HCT116 (cell line): ENCODE measurements around the gene MSI2.

Experiments used
- EZH2 ChIP-seq: fragments of 200-600 bp; sonication (generic); IDR thresholded peaks from 2 replicates; pipeline ENCODE4 v1.6.1; 2017; ENCODE audit warnings: antibody characterized with exemption, mixed run types
- ZNF274 ChIP-seq: fragments of 200-500 bp; sonication (Bioruptor generic); IDR thresholded peaks from 2 replicates; pipeline ENCODE4 v1.6.1; 2014; ENCODE audit warnings: mild to moderate bottlenecking, low read depth, low read length, inconsistent platforms
- TF ChIP-seq, protein P1 (sequence below), 3 experiments: fragments of 200-600 bp in 1 of 3; sonication (generic) in 1 of 3; IDR thresholded peaks in 2 of 3; conservative IDR thresholded peaks in 1 of 3; 2 replicates each; pipeline ENCODE4 v1.5.1; 2012 to 2017; ENCODE audit warnings: low read depth in 2 of 3, low read length in 2 of 3, antibody characterized with exemption in 1 of 3, borderline replicate concordance in 1 of 3, control low read depth in 1 of 3, mild to moderate bottlenecking in 1 of 3, mixed read lengths in 1 of 3, mixed run types in 1 of 3, moderate library complexity in 1 of 3; ENCODE audit not compliant: insufficient read depth in 1 of 3

GRCh38 chr17:57282296-57282695 is 26.0 kb downstream of the MSI2 start:
- TF ChIP-seq, protein P1, sequence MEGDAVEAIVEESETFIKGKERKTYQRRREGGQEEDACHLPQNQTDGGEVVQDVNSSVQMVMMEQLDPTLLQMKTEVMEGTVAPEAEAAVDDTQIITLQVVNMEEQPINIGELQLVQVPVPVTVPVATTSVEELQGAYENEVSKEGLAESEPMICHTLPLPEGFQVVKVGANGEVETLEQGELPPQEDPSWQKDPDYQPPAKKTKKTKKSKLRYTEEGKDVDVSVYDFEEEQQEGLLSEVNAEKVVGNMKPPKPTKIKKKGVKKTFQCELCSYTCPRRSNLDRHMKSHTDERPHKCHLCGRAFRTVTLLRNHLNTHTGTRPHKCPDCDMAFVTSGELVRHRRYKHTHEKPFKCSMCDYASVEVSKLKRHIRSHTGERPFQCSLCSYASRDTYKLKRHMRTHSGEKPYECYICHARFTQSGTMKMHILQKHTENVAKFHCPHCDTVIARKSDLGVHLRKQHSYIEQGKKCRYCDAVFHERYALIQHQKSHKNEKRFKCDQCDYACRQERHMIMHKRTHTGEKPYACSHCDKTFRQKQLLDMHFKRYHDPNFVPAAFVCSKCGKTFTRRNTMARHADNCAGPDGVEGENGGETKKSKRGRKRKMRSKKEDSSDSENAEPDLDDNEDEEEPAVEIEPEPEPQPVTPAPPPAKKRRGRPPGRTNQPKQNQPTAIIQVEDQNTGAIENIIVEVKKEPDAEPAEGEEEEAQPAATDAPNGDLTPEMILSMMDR (IDR thresholded peaks at IDR 0.05 in 2 of 3, conservative IDR thresholded peaks at IDR 0.05 in 1 of 3; ENCODE audit: borderline replicate concordance in 1 of 3, insufficient read depth in 1 of 3, low read depth in 2 of 3, low read length in 2 of 3) = no peak
- no peak for TF ChIP-seq EZH2
- TF ChIP-seq ZNF274 = no peak
